ENCODE measurements around the gene THUMPD1.
"Not testable (repeated sequence)": the region's sequence is repeated elsewhere in the genome, so short reads cannot be mapped to it uniquely, and the experiment has no call there.

The THUMPD1 gene

DNA sequence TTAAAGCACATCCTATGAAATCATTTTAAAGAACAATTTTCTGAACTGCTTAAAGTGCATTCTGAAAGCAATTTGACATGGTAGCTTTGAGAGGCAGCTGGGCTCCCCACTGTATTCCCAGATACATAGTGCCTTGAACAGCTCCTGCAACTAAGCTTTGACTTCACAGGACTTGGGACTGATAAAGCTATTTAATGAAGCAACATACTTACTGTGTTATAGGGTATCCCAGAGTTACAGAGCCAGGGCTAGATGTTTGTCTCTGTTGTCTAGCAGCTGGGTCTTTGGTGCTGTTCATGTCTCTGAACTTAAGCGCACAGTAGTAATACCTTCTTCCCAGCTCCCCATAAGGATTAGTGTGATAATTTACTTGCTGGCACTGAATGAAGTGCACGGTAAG lies 45.0 kb downstream of the THUMPD1 start:
- TF ChIP-seq, protein P1, sequence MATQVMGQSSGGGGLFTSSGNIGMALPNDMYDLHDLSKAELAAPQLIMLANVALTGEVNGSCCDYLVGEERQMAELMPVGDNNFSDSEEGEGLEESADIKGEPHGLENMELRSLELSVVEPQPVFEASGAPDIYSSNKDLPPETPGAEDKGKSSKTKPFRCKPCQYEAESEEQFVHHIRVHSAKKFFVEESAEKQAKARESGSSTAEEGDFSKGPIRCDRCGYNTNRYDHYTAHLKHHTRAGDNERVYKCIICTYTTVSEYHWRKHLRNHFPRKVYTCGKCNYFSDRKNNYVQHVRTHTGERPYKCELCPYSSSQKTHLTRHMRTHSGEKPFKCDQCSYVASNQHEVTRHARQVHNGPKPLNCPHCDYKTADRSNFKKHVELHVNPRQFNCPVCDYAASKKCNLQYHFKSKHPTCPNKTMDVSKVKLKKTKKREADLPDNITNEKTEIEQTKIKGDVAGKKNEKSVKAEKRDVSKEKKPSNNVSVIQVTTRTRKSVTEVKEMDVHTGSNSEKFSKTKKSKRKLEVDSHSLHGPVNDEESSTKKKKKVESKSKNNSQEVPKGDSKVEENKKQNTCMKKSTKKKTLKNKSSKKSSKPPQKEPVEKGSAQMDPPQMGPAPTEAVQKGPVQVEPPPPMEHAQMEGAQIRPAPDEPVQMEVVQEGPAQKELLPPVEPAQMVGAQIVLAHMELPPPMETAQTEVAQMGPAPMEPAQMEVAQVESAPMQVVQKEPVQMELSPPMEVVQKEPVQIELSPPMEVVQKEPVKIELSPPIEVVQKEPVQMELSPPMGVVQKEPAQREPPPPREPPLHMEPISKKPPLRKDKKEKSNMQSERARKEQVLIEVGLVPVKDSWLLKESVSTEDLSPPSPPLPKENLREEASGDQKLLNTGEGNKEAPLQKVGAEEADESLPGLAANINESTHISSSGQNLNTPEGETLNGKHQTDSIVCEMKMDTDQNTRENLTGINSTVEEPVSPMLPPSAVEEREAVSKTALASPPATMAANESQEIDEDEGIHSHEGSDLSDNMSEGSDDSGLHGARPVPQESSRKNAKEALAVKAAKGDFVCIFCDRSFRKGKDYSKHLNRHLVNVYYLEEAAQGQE (IDR thresholded peaks at IDR 0.05; ENCODE audit: insufficient replicate concordance, low read depth): no peak
- TF ChIP-seq, protein P2, sequence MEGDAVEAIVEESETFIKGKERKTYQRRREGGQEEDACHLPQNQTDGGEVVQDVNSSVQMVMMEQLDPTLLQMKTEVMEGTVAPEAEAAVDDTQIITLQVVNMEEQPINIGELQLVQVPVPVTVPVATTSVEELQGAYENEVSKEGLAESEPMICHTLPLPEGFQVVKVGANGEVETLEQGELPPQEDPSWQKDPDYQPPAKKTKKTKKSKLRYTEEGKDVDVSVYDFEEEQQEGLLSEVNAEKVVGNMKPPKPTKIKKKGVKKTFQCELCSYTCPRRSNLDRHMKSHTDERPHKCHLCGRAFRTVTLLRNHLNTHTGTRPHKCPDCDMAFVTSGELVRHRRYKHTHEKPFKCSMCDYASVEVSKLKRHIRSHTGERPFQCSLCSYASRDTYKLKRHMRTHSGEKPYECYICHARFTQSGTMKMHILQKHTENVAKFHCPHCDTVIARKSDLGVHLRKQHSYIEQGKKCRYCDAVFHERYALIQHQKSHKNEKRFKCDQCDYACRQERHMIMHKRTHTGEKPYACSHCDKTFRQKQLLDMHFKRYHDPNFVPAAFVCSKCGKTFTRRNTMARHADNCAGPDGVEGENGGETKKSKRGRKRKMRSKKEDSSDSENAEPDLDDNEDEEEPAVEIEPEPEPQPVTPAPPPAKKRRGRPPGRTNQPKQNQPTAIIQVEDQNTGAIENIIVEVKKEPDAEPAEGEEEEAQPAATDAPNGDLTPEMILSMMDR (IDR thresholded peaks at IDR 0.05; ENCODE audit: insufficient read depth, low read length): no peak
- TF ChIP-seq SPI1 (IDR thresholded peaks at IDR 0.05; ENCODE audit: borderline replicate concordance, low read depth) (no peak), GABPA (IDR thresholded peaks at IDR 0.05; ENCODE audit: low read depth) (no peak), POLR2AphosphoS5 (IDR thresholded peaks at IDR 0.05; ENCODE audit: low read depth) (no peak)
- H3K27me3 ChIP-seq (ENCODE audit: insufficient read depth, poor library complexity, severe bottlenecking): no peaks in the 10 kb centered on the region
- no peak overlapping the region for H3K27ac ChIP-seq (replicated peaks)
- no peak for DNase-seq (ENCODE audit: low read depth in 1 of 2, low spot score in 1 of 2)
- no peak overlapping the region for H3K4me3 ChIP-seq (replicated peaks; ENCODE audit: insufficient read depth, low read length)

DNA sequence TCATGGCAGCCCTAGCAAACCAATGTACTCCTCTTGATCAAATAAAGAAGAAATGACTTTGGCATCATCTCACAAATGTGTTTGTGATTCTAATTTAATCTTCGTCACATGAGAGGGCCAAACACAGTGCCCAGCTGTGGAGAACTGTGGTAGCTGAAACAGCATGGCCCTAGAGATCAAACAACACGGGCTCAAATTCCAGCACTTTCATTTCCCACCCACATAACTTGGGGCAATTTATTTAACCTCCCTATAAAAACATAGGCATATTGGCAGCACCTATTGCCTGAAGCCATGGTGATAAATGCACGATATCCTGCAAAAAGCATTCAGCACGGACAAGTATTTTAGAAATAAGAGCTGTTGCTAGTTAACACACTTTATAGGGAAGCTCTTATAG lies 46.6 kb downstream of the THUMPD1 start:
- DNase-seq (ENCODE audit: low read depth in 1 of 2, low spot score in 1 of 2): no peak
- no peak overlapping the region for H3K27ac ChIP-seq (replicated peaks)
- H3K4me3 ChIP-seq (replicated peaks; ENCODE audit: insufficient read depth, low read length): no peak overlapping the region
- no peaks in the 10 kb centered on the region for H3K27me3 ChIP-seq (ENCODE audit: insufficient read depth, poor library complexity, severe bottlenecking)
- no peak for TF ChIP-seq POLR2AphosphoS5 (IDR thresholded peaks at IDR 0.05; ENCODE audit: low read depth)
- no peak for TF ChIP-seq SPI1 (IDR thresholded peaks at IDR 0.05; ENCODE audit: borderline replicate concordance, low read depth)
- TF ChIP-seq, protein P1 (IDR thresholded peaks at IDR 0.05; ENCODE audit: insufficient replicate concordance, low read depth): no peak
- TF ChIP-seq GABPA (IDR thresholded peaks at IDR 0.05; ENCODE audit: low read depth): no peak
- TF ChIP-seq, protein P2 (IDR thresholded peaks at IDR 0.05; ENCODE audit: insufficient read depth, low read length): no peak

DNA sequence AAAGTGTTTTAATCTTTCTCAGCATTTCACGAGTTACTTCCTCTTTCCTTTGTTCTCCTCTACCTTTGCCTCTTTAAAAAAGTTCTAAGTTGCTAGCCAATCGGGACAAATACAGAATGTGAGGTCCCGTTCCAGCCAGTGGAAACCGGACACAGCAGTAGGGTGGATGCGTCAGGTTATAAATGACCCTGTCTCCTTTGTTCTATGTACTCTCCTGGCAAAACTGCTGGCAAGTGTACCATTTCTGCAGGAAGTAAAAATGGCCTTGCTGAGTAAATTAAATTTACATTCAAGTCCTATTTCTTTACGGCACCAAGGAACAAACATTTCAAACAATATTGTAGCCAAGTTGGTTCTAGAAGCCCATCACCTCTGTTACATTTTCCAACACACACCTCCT lies 47.5 kb downstream of the THUMPD1 start:
- H3K4me3 ChIP-seq (replicated peaks; ENCODE audit: insufficient read depth, low read length); H3K27me3 ChIP-seq (ENCODE audit: insufficient read depth, poor library complexity, severe bottlenecking); H3K27ac ChIP-seq (replicated peaks); DNase-seq (ENCODE audit: low read depth in 1 of 2, low spot score in 1 of 2): not testable (repeated sequence)

DNA sequence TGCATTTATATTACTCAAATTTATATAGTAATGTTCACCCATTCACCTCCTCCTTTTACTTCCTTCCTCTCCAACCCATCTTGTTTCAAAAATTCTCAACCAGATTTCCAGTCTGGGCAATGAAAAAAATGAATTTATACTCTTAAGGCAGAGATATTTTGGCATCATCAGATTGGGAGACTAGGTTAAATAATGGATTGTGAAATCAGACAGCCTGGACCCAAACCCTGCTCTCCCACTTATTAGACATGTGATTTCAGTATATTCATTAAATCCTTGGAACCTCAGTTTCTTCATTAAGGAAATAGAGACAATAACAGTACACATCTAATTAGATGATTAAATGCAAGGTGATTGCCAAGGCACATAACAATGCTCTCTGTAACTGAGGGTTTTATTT lies 52.0 kb downstream of the THUMPD1 start:
- TF ChIP-seq POLR2AphosphoS5 (IDR thresholded peaks at IDR 0.05; ENCODE audit: low read depth): no peak
- TF ChIP-seq GABPA (IDR thresholded peaks at IDR 0.05; ENCODE audit: low read depth): no peak
- no peak for TF ChIP-seq SPI1 (IDR thresholded peaks at IDR 0.05; ENCODE audit: borderline replicate concordance, low read depth)
- TF ChIP-seq, protein P2 (IDR thresholded peaks at IDR 0.05; ENCODE audit: insufficient read depth, low read length): no peak
- TF ChIP-seq, protein P1 (IDR thresholded peaks at IDR 0.05; ENCODE audit: insufficient replicate concordance, low read depth): no peak
- Histone ChIP-seq H3K27me3 (ENCODE audit: insufficient read depth, poor library complexity, severe bottlenecking) (no peaks in the 10 kb centered on the region), H3K4me3 (replicated peaks; ENCODE audit: insufficient read depth, low read length) (no peak overlapping the region)

More for the DNA sequence above, 52.0 kb downstream of the THUMPD1 start:
- no peak for DNase-seq (ENCODE audit: low read depth in 1 of 2, low spot score in 1 of 2)
- H3K27ac ChIP-seq (replicated peaks): no peak overlapping the region
